ENCODE measurements around the gene PDGFC.
A peak's percentile ranks its signal among the peaks of the same experiment; 100 is the strongest.
"Not testable (repeated sequence)": the region's sequence is repeated elsewhere in the genome, so short reads cannot be mapped to it uniquely, and the experiment has no call there.

The PDGFC gene

GRCh38 chr4:156901871-156902270, 69.7 kb downstream of the PDGFC start:
- peak; percentile 13 for DNase-seq (ENCODE audit: low read depth)

- no peak for DNase-seq (ENCODE audit: low read depth)
Measured at GRCh38 chr4:156898373-156899117, 73.1 kb downstream of the PDGFC start.

GRCh38 chr4:156896527-156896926, 75.1 kb downstream of the PDGFC start:
- no peak for DNase-seq (ENCODE audit: low read depth)

- no peak for DNase-seq (ENCODE audit: low read depth)
Measured at GRCh38 chr4:156894234-156894633, 77.4 kb downstream of the PDGFC start.

GRCh38 chr4:156892805-156893204, 78.8 kb downstream of the PDGFC start:
- DNase-seq (ENCODE audit: low read depth): no peak

- DNase-seq (ENCODE audit: low read depth): peak; percentile 67
Measured at GRCh38 chr4:156889616-156890594, 81.7 kb downstream of the PDGFC start.

GRCh38 chr4:156888762-156889161, 82.8 kb downstream of the PDGFC start:
- peak; percentile 85 for DNase-seq (ENCODE audit: low read depth)

- no peak for DNase-seq (ENCODE audit: low read depth)
Measured at GRCh38 chr4:156886481-156886880, 85.1 kb downstream of the PDGFC start.

GRCh38 chr4:156885374-156885773, 86.2 kb downstream of the PDGFC start:
- no peak for DNase-seq (ENCODE audit: low read depth)

GRCh38 chr4:156884183-156884582, 87.4 kb downstream of the PDGFC start:
- DNase-seq (ENCODE audit: low read depth): no peak

GRCh38 chr4:156875704-156876103, 95.9 kb downstream of the PDGFC start:
- DNase-seq (ENCODE audit: low read depth): no peak

- DNase-seq (ENCODE audit: low read depth): no peak
Measured at GRCh38 chr4:156875055-156875454, 96.5 kb downstream of the PDGFC start.

GRCh38 chr4:156873799-156874198, 97.8 kb downstream of the PDGFC start:
- no peak for DNase-seq (ENCODE audit: low read depth)

GRCh38 chr4:156870861-156871260, 100.7 kb downstream of the PDGFC start:
- DNase-seq (ENCODE audit: low read depth): no peak

GRCh38 chr4:156870131-156870530, 101.5 kb downstream of the PDGFC start:
- DNase-seq (ENCODE audit: low read depth): no peak

- not testable (repeated sequence) for DNase-seq (ENCODE audit: low read depth)
Measured at GRCh38 chr4:156866088-156866487, 105.5 kb downstream of the PDGFC start.

- no peak for DNase-seq (ENCODE audit: low read depth)
Measured at GRCh38 chr4:156865451-156865850, 106.1 kb downstream of the PDGFC start.

GRCh38 chr4:156858071-156858470, 113.5 kb downstream of the PDGFC start:
- DNase-seq (ENCODE audit: low read depth): no peak

GRCh38 chr4:156838761-156839160, 132.8 kb downstream of the PDGFC start:
- DNase-seq (ENCODE audit: low read depth): no peak

GRCh38 chr4:156837625-156838345, 133.8 kb downstream of the PDGFC start:
- DNase-seq (ENCODE audit: low read depth): no peak

- no peak for DNase-seq (ENCODE audit: low read depth)
Measured at GRCh38 chr4:156832886-156833285, 138.7 kb downstream of the PDGFC start.

- peak; percentile 74 for DNase-seq (ENCODE audit: low read depth)
Measured at GRCh38 chr4:156830351-156830750, 141.2 kb downstream of the PDGFC start.

All from GM04503 (cell line).